ENCODE measurements around the gene TOR1A. TPM values are rescaled to one million over a fixed set of nuclear protein-coding genes. Genes with fewer than 3 reads are reported as not detected.

The TOR1A gene
- total RNA-seq, 4 donors from 2014 or later: 28.9 to 49.6 (median 39.8) TPM

- no peaks in the 10 kb centered on the region for H3K4me1 ChIP-seq
- H3K36me3 ChIP-seq: peaks cover 0 to 62% (median 0%) of the 10 kb centered on the region in 3 donors
- no peak overlapping the region for H3K27ac ChIP-seq
- no peaks in the 10 kb centered on the region for H3K9me3 ChIP-seq
- no peak for DNase-seq
- TF ChIP-seq, protein P1, sequence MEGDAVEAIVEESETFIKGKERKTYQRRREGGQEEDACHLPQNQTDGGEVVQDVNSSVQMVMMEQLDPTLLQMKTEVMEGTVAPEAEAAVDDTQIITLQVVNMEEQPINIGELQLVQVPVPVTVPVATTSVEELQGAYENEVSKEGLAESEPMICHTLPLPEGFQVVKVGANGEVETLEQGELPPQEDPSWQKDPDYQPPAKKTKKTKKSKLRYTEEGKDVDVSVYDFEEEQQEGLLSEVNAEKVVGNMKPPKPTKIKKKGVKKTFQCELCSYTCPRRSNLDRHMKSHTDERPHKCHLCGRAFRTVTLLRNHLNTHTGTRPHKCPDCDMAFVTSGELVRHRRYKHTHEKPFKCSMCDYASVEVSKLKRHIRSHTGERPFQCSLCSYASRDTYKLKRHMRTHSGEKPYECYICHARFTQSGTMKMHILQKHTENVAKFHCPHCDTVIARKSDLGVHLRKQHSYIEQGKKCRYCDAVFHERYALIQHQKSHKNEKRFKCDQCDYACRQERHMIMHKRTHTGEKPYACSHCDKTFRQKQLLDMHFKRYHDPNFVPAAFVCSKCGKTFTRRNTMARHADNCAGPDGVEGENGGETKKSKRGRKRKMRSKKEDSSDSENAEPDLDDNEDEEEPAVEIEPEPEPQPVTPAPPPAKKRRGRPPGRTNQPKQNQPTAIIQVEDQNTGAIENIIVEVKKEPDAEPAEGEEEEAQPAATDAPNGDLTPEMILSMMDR (IDR thresholded peaks at IDR 0.05): no peak
- no peak for TF ChIP-seq POLR2A (IDR thresholded peaks at IDR 0.05)
- no peak overlapping the region for H3K4me3 ChIP-seq
- no peaks in the 10 kb centered on the region for H3K27me3 ChIP-seq
Measured at GRCh38 chr9:129854588-129855110, 30.7 kb upstream of the TOR1A start.

DNA sequence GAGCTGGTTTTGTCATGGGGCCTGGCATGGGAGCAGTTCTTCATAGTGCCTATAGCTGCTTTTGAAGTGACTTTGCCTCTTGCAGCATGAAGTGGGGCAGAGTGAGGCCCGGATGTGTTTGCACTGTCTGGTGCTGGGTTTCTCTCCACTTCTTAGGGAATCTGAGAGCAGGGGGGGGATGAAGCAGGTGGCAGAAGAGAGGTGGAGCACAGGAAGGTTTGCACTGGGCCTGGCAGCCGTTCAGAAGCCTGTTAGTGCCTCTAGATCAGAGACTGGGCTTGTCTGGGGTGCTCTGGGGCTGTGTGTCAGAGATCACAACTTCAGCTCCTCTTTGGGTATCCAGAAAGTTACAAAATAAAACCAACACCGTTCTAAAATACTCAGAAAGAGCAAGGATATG, 29.7 kb upstream of the TOR1A start:
- no peaks in the 10 kb centered on the region for H3K27me3 ChIP-seq
- H3K36me3 ChIP-seq: peaks cover 0 to 57% (median 0%) of the 10 kb centered on the region in 3 donors
- H3K4me3 ChIP-seq: no peak overlapping the region
- H3K27ac ChIP-seq: no peak overlapping the region
- H3K4me1 ChIP-seq: no peaks in the 10 kb centered on the region
- no peaks in the 10 kb centered on the region for H3K9me3 ChIP-seq
- TF ChIP-seq, protein P1 (IDR thresholded peaks at IDR 0.05): no peak
- no peak for TF ChIP-seq POLR2A (IDR thresholded peaks at IDR 0.05)
- DNase-seq: no peak

DNA sequence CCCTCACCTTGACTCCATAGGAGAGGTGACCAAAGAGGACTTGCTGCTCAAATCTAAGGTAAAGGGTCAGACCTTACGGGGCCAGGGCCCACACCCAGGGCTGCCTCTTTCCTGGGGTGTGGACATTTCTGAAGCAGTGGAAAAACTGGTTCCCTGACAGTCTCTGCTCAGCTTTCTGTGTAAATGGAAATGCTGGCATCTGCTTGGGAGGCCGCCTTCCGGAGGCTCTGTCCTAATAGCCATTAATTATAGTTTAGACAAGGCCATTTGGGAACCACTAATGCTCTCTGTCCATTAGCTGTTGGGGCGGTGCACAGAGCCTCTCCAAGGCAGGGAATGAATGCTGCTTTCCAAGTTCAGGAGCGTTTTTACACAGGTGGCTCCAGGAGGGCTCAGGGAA, 28.6 kb upstream of the TOR1A start:
- Histone ChIP-seq H3K27ac (no peak overlapping the region), H3K27me3 (no peaks in the 10 kb centered on the region), H3K36me3 (peaks cover 0 to 47% (median 0%) of the 10 kb centered on the region in 3 donors), H3K4me3 (no peak overlapping the region), H3K4me1 (no peaks in the 10 kb centered on the region), H3K9me3 (no peaks in the 10 kb centered on the region)
- no peak for TF ChIP-seq POLR2A (IDR thresholded peaks at IDR 0.05)
- TF ChIP-seq, protein P1 (IDR thresholded peaks at IDR 0.05): no peak
- no peak for DNase-seq

- H3K27ac ChIP-seq: no peak overlapping the region
- no peaks in the 10 kb centered on the region for H3K27me3 ChIP-seq
- no peaks in the 10 kb centered on the region for H3K4me1 ChIP-seq
- TF ChIP-seq, protein P1 (IDR thresholded peaks at IDR 0.05): no peak
- no peak for TF ChIP-seq POLR2A (IDR thresholded peaks at IDR 0.05)
- H3K4me3 ChIP-seq: no peak overlapping the region
- peaks cover 0 to 47% (median 0%) of the 10 kb centered on the region in 3 donors for H3K36me3 ChIP-seq
- no peak for DNase-seq
- H3K9me3 ChIP-seq: no peaks in the 10 kb centered on the region
Measured at GRCh38 chr9:129851821-129852220, 27.9 kb upstream of the TOR1A start.

GRCh38 chr9:129850821-129851550, 27.1 kb upstream of the TOR1A start:
- Histone ChIP-seq H3K36me3 (peaks cover 0 to 41% (median 0%) of the 10 kb centered on the region in 3 donors), H3K27me3 (no peaks in the 10 kb centered on the region), H3K27ac (peak overlapping the region in 1 of 4 donors; percentile 37), H3K9me3 (no peaks in the 10 kb centered on the region), H3K4me1 (no peaks in the 10 kb centered on the region), H3K4me3 (no peak overlapping the region)
- TF ChIP-seq, protein P1 (IDR thresholded peaks at IDR 0.05): no peak
- TF ChIP-seq POLR2A (IDR thresholded peaks at IDR 0.05): no peak
- no peak for DNase-seq

Data from Peyer's patch (tissue), 4 donors.